T-cell (primary cell): ENCODE data around the gene COX7B2. TPM values are rescaled to one million over a fixed set of nuclear protein-coding genes. Genes with fewer than 3 reads are reported as not detected.

Experiments used
- ATAC-seq, 4 experiments: fragments of 200-7000 bp in 3 of 4; fragments of 150-1000 bp in 1 of 4; cut with Tn5 transposase; replicated peaks in 1 of 4; 1 replicate in 3 of 4; 2 replicates in 1 of 4; pipeline ENCODE4 v1.10.0; 2021; ENCODE audit warnings: moderate library complexity in 3 of 4, mild to moderate bottlenecking in 2 of 4, moderate number of reproducible peaks in 1 of 4
- CTCF ChIA-PET, 2 donors: fragments of 300-600 bp; sonication (Branson Sonifier 250); formaldehyde crosslinking; loops; one replicate each; lab custom pipeline; 2022; ENCODE audit warnings: antibody characterized with exemption in 2 of 2; lab: Charles Lee
- POLR2A ChIA-PET, 2 donors: fragments of 300-600 bp; sonication (Branson Sonifier 250); formaldehyde crosslinking; loops; one replicate each; lab custom pipeline; 2022; ENCODE audit warnings: antibody characterized with exemption in 2 of 2; lab: Charles Lee
- DNase-seq, 35 experiments: peaks; one replicate each; pipeline versions ENCODE4 v3.0.0 to v3.0.0-alpha.2; 2013 to 2023
- H3K27ac ChIP-seq: one replicate; pipeline ENCODE4 v1.5.1; 2013; ENCODE audit warnings: low read length
- H3K27me3 ChIP-seq, 2 experiments: replicated peaks in 1 of 2; 1 replicate in 1 of 2; 2 replicates in 1 of 2; pipeline versions ENCODE4 v1.6.1 to v1.7.0; 2013; ENCODE audit warnings: low read length in 1 of 2, mixed read lengths in 1 of 2; ENCODE audit not compliant: control insufficient read depth in 2 of 2, insufficient read depth in 2 of 2; ENCODE audit errors: extremely low read depth in 1 of 2
- H3K36me3 ChIP-seq, 2 donors: 1 replicate in 1 of 2; 2 replicates in 1 of 2; pipeline versions ENCODE4 v1.6.1 to v1.7.0; 2013; ENCODE audit warnings: low read length in 1 of 2; ENCODE audit not compliant: control insufficient read depth in 2 of 2, insufficient read depth in 1 of 2; ENCODE audit errors: extremely low read depth in 1 of 2
- H3K4me1 ChIP-seq, 2 experiments: 1 replicate in 1 of 2; 2 replicates in 1 of 2; pipeline versions ENCODE4 v1.6.1 to v1.7.0; 2013; ENCODE audit warnings: low read length in 2 of 2, mixed read lengths in 1 of 2; ENCODE audit not compliant: insufficient read depth in 2 of 2, control insufficient read depth in 1 of 2; ENCODE audit errors: extremely low read depth in 1 of 2
- H3K4me3 ChIP-seq, 2 donors: 1 replicate in 1 of 2; 2 replicates in 1 of 2; pipeline versions ENCODE4 v1.5.1 to v1.7.0; 2013; ENCODE audit warnings: mild to moderate bottlenecking in 2 of 2, low read length in 1 of 2, moderate library complexity in 1 of 2; ENCODE audit not compliant: control insufficient read depth in 1 of 2; ENCODE audit errors: extremely low read depth in 1 of 2
- H3K9me3 ChIP-seq: 2 replicates; pipeline ENCODE4 v1.7.0; 2013
- H3K27ac Mint-ChIP-seq, 2 donors: one replicate each; pipeline ENCODE4 v1.8.0; 2020 to 2021; ENCODE audit warnings: mild to moderate bottlenecking in 2 of 2, mixed read lengths in 2 of 2
- H3K27me3 Mint-ChIP-seq, 2 donors: one replicate each; pipeline ENCODE4 v1.8.0; 2021 to 2022; ENCODE audit warnings: mixed read lengths in 2 of 2
- H3K36me3 Mint-ChIP-seq: one replicate; pipeline ENCODE4 v1.8.0; 2021; ENCODE audit warnings: mixed read lengths
- H3K4me1 Mint-ChIP-seq, 3 donors: one replicate each; pipeline ENCODE4 v1.8.0; 2020 to 2022; ENCODE audit warnings: mixed read lengths in 3 of 3, mild to moderate bottlenecking in 1 of 3
- H3K4me3 Mint-ChIP-seq, 3 donors: one replicate each; pipeline ENCODE4 v1.8.0; 2020 to 2022; ENCODE audit warnings: mild to moderate bottlenecking in 3 of 3, mixed read lengths in 3 of 3, moderate library complexity in 3 of 3
- H3K9me3 Mint-ChIP-seq, 3 donors: one replicate each; pipeline ENCODE4 v1.8.0; 2020 to 2022; ENCODE audit warnings: mixed read lengths in 3 of 3
- WGBS: methylation state at CpG from one replicate; pipeline ENCODE4 v1.1.5; 2013; ENCODE audit warnings: missing lambda C conversion rate; ENCODE audit not compliant: insufficient coverage; 5-methylcytosine and 5-hydroxymethylcytosine counted together
- total RNA-seq, 35 experiments: library from RNA in 6 of 35; stranded (reverse) in 6 of 35; fragments of 120-200 nt in 1 of 35; gene quantifications; one replicate each; pipeline versions ENCODE4 v1.2.1 to v1.2.4 and lab custom pipeline; 2013 to 2026

The COX7B2 gene
- total RNA-seq, 5 donors from 2014 or later (not counting 1 experiment from before 2014, with no cell fraction given) = not detected

DNA sequence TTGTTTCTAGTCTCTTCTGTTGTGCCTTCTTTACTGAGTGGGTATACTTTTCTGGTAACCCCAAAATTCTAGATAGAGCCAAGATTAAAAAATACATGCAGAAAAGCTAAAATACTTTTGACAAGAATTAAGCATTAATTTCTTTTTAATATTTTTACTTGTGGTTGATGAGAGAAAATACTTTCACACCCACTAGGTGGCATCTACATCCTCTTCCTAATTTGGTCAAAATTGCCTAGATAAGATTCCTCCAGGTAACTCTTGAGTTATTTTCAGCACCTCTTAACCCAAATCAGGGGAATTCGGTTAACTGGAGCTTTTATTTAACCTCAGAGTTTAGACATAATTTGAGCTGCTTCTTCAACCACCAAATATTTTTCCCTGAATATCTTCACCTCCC, 28.4 kb upstream of the COX7B2 start:
- no peaks in the 10 kb centered on the region for H3K36me3 Mint-ChIP-seq
- Histone ChIP-seq H3K27me3 (no peaks in the 10 kb centered on the region), H3K9me3 (no peaks in the 10 kb centered on the region), H3K36me3 (no peaks in the 10 kb centered on the region), H3K27ac (no peak overlapping the region), H3K4me1 (no peaks in the 10 kb centered on the region), H3K4me3 (no peak overlapping the region)
- DNase-seq = no peak
- WGBS = 40% methylated on average over 1 of the region's 1 CpG
- H3K4me1 Mint-ChIP-seq = no peaks in the 10 kb centered on the region
- ChIA-PET POLR2A (no interaction called here), CTCF (interaction anchor here in 1 of 2 donors (1.2 kb wide), 1 partner anchor 184 kb away, joined by 3 read pairs; no protein-coding TSS in a partner anchor)
- no peak overlapping the region for H3K27ac Mint-ChIP-seq
- H3K4me3 Mint-ChIP-seq = no peak overlapping the region
- no peak for ATAC-seq
- H3K27me3 Mint-ChIP-seq = peaks cover 0 to 3% of the 10 kb centered on the region in 2 donors
- H3K9me3 Mint-ChIP-seq = no peaks in the 10 kb centered on the region

GRCh38 chr4:46934726-46935125, 25.7 kb upstream of the COX7B2 start:
- no peak overlapping the region for H3K27ac ChIP-seq
- H3K4me1 Mint-ChIP-seq = no peaks in the 10 kb centered on the region
- no peaks in the 10 kb centered on the region for H3K36me3 Mint-ChIP-seq
- H3K4me3 Mint-ChIP-seq = no peak overlapping the region
- no peaks in the 10 kb centered on the region for H3K9me3 ChIP-seq
- H3K27ac Mint-ChIP-seq = no peak overlapping the region
- ATAC-seq (no peak), DNase-seq (no peak)
- CTCF ChIA-PET = no interaction called here
- H3K36me3 ChIP-seq = no peaks in the 10 kb centered on the region
- POLR2A ChIA-PET = interaction anchor here in 1 of 2 donors (0.6 kb wide), 1 partner anchor 16 kb away, joined by 4 read pairs; no protein-coding TSS in a partner anchor
- H3K4me1 ChIP-seq = no peaks in the 10 kb centered on the region
- H3K27me3 Mint-ChIP-seq = peaks cover 0 to 13% of the 10 kb centered on the region in 2 donors
- no peaks in the 10 kb centered on the region for H3K27me3 ChIP-seq
- no CpG with 5 or more reads among the region's 2 CpGs for WGBS
- H3K4me3 ChIP-seq = no peak overlapping the region
- H3K9me3 Mint-ChIP-seq = no peaks in the 10 kb centered on the region

DNA sequence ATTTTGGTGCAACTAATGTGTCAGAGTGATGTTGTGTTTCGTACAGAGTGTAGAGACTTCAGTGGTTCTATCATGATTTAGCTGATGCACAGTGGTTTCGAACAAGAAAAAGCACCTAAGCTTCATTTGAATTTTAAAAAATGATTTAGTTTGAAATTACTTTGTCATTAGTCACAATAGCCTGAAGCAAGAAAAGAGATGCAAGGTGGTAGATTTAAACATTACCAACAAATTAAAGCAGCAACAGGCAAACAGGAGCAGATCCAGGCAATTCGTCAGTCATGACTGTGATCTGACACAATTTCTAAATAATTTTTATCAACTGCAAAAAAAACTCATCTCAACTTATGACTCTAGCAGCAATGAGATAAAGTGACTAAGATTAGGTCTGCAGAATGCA, 24.6 kb upstream of the COX7B2 start:
- CTCF ChIA-PET = no interaction called here

DNA sequence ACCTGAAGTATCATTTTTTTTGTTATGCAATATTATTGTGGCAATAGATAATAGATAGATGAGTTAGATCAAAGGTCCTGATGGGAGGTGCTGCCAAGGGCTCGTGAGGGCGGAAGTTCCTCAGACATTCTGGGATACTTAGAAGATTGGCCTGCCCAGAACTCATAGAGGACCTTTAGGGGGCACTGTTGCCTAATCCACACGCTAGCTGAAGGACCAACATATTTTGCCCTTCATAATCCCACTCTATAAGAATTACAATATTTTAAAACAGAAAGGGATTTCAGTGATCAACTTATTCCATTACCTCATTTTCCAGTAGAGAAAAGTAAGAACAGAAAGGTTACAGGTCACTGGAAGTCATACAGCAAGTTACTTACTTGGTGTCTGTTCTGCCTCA, 22.9 kb upstream of the COX7B2 start:
- Mint-ChIP-seq H3K4me3 (no peak overlapping the region), H3K27ac (no peak overlapping the region), H3K4me1 (no peaks in the 10 kb centered on the region), H3K9me3 (no peaks in the 10 kb centered on the region), H3K36me3 (no peaks in the 10 kb centered on the region), H3K27me3 (peaks cover 4 to 13% of the 10 kb centered on the region in 2 donors)
- no peak for ATAC-seq
- WGBS = no CpG with 5 or more reads among the region's 3 CpGs
- ChIA-PET POLR2A (no interaction called here), CTCF (no interaction called here)
- H3K27me3 ChIP-seq = no peaks in the 10 kb centered on the region
- H3K36me3 ChIP-seq = no peaks in the 10 kb centered on the region
- H3K27ac ChIP-seq = no peak overlapping the region
- no peaks in the 10 kb centered on the region for H3K9me3 ChIP-seq
- peak in 3 of 35 experiments; percentile 0 to 11 (median 3) for DNase-seq
- H3K4me1 ChIP-seq = no peaks in the 10 kb centered on the region
- H3K4me3 ChIP-seq = no peak overlapping the region

More for the DNA sequence above, 24.6 kb upstream of the COX7B2 start:
- H3K27ac ChIP-seq = no peak overlapping the region
- ATAC-seq (no peak), DNase-seq (no peak)
- Mint-ChIP-seq H3K27ac (no peak overlapping the region), H3K27me3 (peaks cover 0 to 13% of the 10 kb centered on the region in 2 donors), H3K36me3 (no peaks in the 10 kb centered on the region), H3K4me1 (no peaks in the 10 kb centered on the region), H3K9me3 (no peaks in the 10 kb centered on the region), H3K4me3 (no peak overlapping the region)
- POLR2A ChIA-PET = no interaction called here
- H3K4me3 ChIP-seq = no peak overlapping the region
- WGBS = no CpG with 5 or more reads among the region's 3 CpGs
- H3K4me1 ChIP-seq = no peaks in the 10 kb centered on the region
- H3K36me3 ChIP-seq = no peaks in the 10 kb centered on the region
- no peaks in the 10 kb centered on the region for H3K9me3 ChIP-seq
- H3K27me3 ChIP-seq = no peaks in the 10 kb centered on the region

- ATAC-seq = no peak
- WGBS = no CpG with 5 or more reads among the region's 3 CpGs
- Histone ChIP-seq H3K36me3 (no peaks in the 10 kb centered on the region), H3K27me3 (no peaks in the 10 kb centered on the region), H3K27ac (no peak overlapping the region), H3K4me1 (no peaks in the 10 kb centered on the region), H3K4me3 (no peak overlapping the region), H3K9me3 (no peaks in the 10 kb centered on the region)
- no peaks in the 10 kb centered on the region for H3K36me3 Mint-ChIP-seq
- no peak for DNase-seq
- POLR2A ChIA-PET = no interaction called here
- CTCF ChIA-PET = no interaction called here
- no peak overlapping the region for H3K4me3 Mint-ChIP-seq
- H3K4me1 Mint-ChIP-seq = no peaks in the 10 kb centered on the region
- no peaks in the 10 kb centered on the region for H3K9me3 Mint-ChIP-seq
- H3K27me3 Mint-ChIP-seq = peaks cover 4 to 13% of the 10 kb centered on the region in 2 donors
- H3K27ac Mint-ChIP-seq = no peak overlapping the region
These were observed 21.8 kb upstream of the COX7B2 start for GRCh38 chr4:46930891-46931290.

- ChIA-PET CTCF (no interaction called here), POLR2A (no interaction called here)
- Mint-ChIP-seq H3K36me3 (no peaks in the 10 kb centered on the region), H3K4me1 (no peaks in the 10 kb centered on the region), H3K4me3 (no peak overlapping the region), H3K27ac (no peak overlapping the region), H3K9me3 (no peaks in the 10 kb centered on the region), H3K27me3 (peaks cover 4 to 10% of the 10 kb centered on the region in 2 donors)
- no peaks in the 10 kb centered on the region for H3K36me3 ChIP-seq
- no peaks in the 10 kb centered on the region for H3K4me1 ChIP-seq
- H3K4me3 ChIP-seq = no peak overlapping the region
- no peak overlapping the region for H3K27ac ChIP-seq
- ATAC-seq (no peak), DNase-seq (no peak)
- no peaks in the 10 kb centered on the region for H3K27me3 ChIP-seq
- no peaks in the 10 kb centered on the region for H3K9me3 ChIP-seq
These were observed 18.2 kb upstream of the COX7B2 start for GRCh38 chr4:46927201-46927600.
